Epithelial cell of esophagus (primary cell): ENCODE measurements around the gene PIGX.

Experiments
- DNase-seq: peaks from one replicate; pipeline ENCODE4 v3.0.0; 2010; ENCODE audit warnings: low read depth
- H3K4me3 ChIP-seq: 2 replicates; pipeline ENCODE4 v1.5.1; 2011; ENCODE audit warnings: mild to moderate bottlenecking, low read length, control low read depth
- TF ChIP-seq, protein P1 (sequence below): IDR thresholded peaks from 2 replicates; pipeline ENCODE4 v1.5.1; 2011; ENCODE audit warnings: low read depth, mild to moderate bottlenecking, low read length, control low read depth, inconsistent platforms; ENCODE audit not compliant: insufficient read depth; ENCODE audit errors: missing control alignments

The PIGX gene

DNA sequence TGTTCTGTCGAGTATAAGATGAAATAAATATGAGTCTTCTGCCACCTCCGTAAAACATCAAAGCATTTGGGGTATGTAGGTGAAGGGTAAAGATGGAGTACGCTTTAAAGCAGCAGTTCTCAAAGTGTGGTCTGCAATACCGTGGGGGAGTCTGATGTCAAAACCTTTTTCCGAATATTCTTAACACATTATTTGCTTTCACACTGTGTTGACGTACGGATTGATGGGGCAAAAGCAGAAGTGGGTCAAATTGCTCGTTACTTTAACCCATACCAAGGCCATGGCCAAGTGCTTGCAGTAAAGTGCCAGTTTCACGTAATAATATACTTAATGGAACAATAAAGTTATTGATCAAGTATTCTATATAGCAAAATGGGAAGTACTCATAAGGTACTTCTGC, 63.8 kb downstream of the PIGX start:
- no peak overlapping the region for H3K4me3 ChIP-seq
- no peak for DNase-seq
- TF ChIP-seq, protein P1, sequence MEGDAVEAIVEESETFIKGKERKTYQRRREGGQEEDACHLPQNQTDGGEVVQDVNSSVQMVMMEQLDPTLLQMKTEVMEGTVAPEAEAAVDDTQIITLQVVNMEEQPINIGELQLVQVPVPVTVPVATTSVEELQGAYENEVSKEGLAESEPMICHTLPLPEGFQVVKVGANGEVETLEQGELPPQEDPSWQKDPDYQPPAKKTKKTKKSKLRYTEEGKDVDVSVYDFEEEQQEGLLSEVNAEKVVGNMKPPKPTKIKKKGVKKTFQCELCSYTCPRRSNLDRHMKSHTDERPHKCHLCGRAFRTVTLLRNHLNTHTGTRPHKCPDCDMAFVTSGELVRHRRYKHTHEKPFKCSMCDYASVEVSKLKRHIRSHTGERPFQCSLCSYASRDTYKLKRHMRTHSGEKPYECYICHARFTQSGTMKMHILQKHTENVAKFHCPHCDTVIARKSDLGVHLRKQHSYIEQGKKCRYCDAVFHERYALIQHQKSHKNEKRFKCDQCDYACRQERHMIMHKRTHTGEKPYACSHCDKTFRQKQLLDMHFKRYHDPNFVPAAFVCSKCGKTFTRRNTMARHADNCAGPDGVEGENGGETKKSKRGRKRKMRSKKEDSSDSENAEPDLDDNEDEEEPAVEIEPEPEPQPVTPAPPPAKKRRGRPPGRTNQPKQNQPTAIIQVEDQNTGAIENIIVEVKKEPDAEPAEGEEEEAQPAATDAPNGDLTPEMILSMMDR: no peak

DNA sequence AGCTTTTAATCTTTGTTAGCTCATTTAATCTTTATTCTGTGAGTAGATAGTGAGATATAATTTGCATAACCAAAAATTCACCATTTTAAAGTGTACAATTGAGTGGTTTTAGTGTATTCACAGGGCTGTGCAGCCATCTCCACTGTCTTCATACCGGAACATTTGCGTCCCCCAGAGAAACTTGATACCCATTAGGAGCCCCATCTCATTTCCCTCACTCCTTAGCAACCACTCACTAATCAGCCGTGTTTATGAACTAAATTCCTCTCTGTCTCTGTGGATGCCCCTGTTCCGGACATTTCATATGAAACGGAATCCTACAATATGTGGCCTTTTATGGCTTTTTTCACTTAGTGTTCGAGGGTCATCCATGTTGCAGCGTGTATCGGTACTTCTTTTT, 65.7 kb downstream of the PIGX start:
- no peak overlapping the region for H3K4me3 ChIP-seq
- TF ChIP-seq, protein P1: no peak

DNA sequence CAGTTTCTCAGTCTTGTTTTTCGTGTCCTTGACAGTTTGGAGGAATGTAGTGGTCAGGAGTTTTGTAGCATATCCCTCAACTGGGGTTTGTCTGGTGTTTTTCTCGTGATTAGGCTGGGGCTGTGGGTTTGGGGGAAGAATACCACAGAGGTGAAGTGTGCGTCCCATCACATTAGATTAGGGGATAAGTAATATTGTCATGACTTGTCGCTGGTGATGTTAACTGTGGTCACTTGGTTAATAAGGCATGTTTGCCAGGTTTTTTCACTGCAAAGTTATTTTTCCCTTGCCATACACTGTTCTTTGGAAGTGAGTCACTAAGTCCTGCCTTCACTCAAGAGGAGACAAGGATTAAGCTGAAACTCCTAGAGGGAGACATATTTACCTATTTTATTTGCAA, 66.6 kb downstream of the PIGX start:
- TF ChIP-seq, protein P1: no peak
- no peak overlapping the region for H3K4me3 ChIP-seq
- DNase-seq: peak; percentile 83

More for the DNA sequence above, 65.7 kb downstream of the PIGX start:
- DNase-seq: no peak

DNA sequence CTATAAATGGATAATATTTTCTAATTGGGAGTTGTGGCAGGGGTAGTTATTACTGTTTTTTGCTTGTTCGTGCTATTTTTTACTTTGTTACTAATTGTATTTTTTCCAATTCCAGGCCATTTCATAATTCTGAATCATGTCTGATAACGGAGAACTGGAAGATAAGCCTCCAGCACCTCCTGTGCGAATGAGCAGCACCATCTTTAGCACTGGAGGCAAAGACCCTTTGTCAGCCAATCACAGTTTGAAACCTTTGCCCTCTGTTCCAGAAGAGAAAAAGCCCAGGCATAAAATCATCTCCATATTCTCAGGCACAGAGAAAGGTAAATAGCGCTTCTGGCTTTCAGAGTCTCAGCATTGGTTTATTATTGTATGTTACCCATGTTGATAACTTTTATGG, 70.3 kb downstream of the PIGX start:
- no peak overlapping the region for H3K4me3 ChIP-seq
- TF ChIP-seq, protein P1: no peak
- DNase-seq: no peak
